Fibroblast of skin of left biceps (primary cell): ENCODE measurements around the gene CSF1.

ENCODE experiments used
- DNase-seq, 2 experiments: peaks; one replicate each; pipeline ENCODE4 v3.0.0-alpha.2; 2013; ENCODE audit warnings: low read depth in 2 of 2

The CSF1 gene

GRCh38 chr1:109901524-109902145, 9.0 kb upstream of the CSF1 start:
- no peak for DNase-seq

- DNase-seq = no peak
These were observed 8.3 kb upstream of the CSF1 start for GRCh38 chr1:109902204-109902985.

GRCh38 chr1:109903376-109903930, 7.2 kb upstream of the CSF1 start:
- no peak for DNase-seq

GRCh38 chr1:109904105-109904817, 6.4 kb upstream of the CSF1 start:
- DNase-seq = no peak

- no peak for DNase-seq
These were observed 5.2 kb upstream of the CSF1 start for GRCh38 chr1:109905491-109905890.

GRCh38 chr1:109906160-109906838, 4.3 kb upstream of the CSF1 start:
- no peak for DNase-seq

- no peak for DNase-seq
These were observed 3.8 kb upstream of the CSF1 start for GRCh38 chr1:109906839-109907180.

- DNase-seq = no peak
These were observed 3.4 kb upstream of the CSF1 start for GRCh38 chr1:109907190-109907774.

GRCh38 chr1:109908836-109909235, 1.8 kb upstream of the CSF1 start:
- DNase-seq = no peak

GRCh38 chr1:109909561-109909960, 1.1 kb upstream of the CSF1 start:
- DNase-seq = no peak

GRCh38 chr1:109910963-109911798, 532 bp downstream of the CSF1 start:
- DNase-seq = no peak

GRCh38 chr1:109912214-109912861, 1.7 kb downstream of the CSF1 start:
- DNase-seq = no peak

- no peak for DNase-seq
These were observed 2.2 kb downstream of the CSF1 start for GRCh38 chr1:109912873-109913272.

- no peak for DNase-seq
These were observed 2.8 kb downstream of the CSF1 start for GRCh38 chr1:109913360-109913879.

GRCh38 chr1:109914587-109915240, 4.1 kb downstream of the CSF1 start:
- no peak for DNase-seq

GRCh38 chr1:109917051-109917767, 6.6 kb downstream of the CSF1 start:
- DNase-seq = no peak

GRCh38 chr1:109917768-109918606, 7.3 kb downstream of the CSF1 start:
- DNase-seq = no peak

GRCh38 chr1:109918671-109919070, 8.0 kb downstream of the CSF1 start:
- no peak for DNase-seq
